ENCODE measurements around the gene SESN2. TPM values are rescaled to one million over a fixed set of nuclear protein-coding genes. Genes with fewer than 3 reads are reported as not detected.

SESN2 gene, protein sequence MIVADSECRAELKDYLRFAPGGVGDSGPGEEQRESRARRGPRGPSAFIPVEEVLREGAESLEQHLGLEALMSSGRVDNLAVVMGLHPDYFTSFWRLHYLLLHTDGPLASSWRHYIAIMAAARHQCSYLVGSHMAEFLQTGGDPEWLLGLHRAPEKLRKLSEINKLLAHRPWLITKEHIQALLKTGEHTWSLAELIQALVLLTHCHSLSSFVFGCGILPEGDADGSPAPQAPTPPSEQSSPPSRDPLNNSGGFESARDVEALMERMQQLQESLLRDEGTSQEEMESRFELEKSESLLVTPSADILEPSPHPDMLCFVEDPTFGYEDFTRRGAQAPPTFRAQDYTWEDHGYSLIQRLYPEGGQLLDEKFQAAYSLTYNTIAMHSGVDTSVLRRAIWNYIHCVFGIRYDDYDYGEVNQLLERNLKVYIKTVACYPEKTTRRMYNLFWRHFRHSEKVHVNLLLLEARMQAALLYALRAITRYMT
- total RNA-seq = 28.8 and 29.1 TPM in 2 replicates

DNA sequence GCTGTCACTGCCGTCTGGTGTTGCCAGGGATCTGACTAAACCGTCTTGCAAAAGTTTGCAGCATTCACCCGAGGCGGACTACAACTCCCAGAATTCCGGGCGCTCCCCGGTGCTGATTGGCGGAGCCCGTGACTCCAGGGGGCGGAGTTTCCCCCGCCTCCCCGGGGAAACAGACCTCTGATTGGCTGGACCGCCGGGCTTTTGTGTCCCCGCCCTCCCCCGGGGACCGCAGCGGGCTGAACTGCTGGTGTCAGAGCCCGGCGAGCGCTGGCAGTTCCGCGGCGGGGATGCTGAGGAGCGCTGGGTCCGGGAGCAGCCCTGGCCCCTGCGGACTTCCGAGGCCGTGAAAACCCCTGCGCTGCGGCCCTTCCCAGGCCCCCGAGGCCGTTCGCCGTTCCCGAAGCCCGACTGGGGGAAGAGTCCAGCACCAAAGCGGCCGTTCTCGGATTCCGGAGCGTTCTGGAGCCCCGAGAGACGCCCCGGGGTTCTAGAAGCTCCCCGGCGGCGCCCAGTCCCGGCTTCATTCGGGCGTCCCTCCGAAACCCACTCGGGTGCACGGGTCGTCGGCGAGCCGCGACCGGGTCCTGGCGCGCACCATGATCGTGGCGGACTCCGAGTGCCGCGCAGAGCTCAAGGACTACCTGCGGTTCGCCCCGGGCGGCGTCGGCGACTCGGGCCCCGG is at the start of gene SESN2:
Gene SESN2, plus strand, starts transcription at position 267 of the 682 bp plus-strand sequence. Its CDS starts 330 bp downstream, at position 597.

DNA sequence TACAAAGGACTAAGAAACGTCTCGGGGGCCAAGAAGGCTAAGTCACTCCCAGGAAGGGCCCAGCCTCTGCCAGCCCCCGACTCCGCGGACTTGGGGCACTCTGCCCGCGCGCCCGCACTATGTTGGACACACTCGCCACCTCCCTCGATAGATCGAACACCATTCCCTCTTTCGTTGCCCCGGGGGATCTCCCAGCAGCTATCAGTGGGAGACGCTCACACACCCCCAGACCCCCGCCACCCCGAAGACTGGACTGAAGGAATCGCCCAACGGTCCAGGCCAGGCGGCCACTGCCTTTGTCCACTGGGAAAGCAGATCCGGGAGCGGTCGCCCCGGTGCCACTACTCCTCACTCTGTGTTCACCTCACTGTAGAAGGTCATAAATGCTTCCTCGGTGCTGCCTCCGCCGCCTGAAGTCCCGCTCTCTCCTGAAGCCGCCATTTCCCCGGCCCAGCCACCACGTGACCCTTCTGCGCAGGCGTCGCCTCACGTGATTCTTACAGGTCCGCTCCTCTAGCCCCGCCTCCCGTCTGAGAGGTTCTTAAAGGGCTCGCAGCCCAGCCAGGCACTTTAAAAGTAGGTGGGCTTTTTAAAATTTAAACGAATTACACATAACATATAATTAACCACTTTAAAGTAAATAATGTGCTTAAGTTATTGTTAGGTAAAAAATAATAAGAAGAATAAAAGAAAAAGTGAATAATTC is 26.6 kb upstream of the SESN2 start, which contains the start of gene DNAJC8:
Gene DNAJC8, minus strand, starts transcription at position 472 of the 706 bp plus-strand sequence. Its CDS starts 31 bp downstream, at position 441.

DNA sequence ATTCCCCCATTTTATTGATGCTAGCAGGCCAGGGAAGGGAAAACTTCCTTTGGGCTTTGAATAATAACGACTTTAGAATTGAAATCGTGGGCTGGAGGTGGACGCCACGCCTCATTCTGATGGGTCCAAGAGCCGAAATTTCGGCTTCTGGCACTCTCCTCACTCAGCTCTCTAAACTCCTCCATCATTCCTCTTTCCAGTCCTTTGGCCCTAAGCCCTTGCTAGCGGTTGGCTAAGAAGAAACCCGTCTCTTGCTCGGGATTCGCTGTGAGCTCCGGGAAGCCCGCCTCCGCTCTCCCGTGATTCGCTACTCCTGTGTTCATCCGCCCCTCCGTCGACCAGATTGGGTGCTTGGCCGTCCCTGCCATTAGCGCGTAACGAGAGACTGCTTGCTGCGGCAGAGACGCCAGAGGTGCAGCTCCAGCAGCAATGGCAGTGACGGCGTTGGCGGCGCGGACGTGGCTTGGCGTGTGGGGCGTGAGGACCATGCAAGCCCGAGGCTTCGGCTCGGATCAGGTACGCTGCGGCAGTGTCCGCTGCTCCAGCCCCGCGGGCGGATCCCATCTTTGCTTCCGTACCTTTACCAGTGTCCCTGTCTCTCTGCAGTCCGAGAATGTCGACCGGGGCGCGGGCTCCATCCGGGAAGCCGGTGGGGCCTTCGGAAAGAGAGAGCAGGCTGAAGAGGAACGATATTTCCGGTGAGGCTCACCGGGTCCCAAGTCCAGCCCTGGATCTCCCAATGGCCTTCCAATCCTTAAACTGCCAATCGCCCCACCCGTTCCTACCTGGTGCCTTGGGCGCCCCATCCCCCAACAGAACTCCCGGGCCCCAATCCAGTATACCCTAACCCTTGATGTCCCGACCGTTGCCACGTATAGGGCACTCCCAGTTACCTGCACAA is 23.3 kb upstream of the SESN2 start, which contains the start of gene ATP5IF1:
Gene ATP5IF1, plus strand, starts transcription at position 370 of the 901 bp plus-strand sequence. Its CDS starts 60 bp downstream, at position 430.

Other genes with a start within 250 kb of the SESN2 start
- 10.3 and 12.6 TPM in 2 replicates for gene EYA3, start 170.9 kb upstream of the SESN2 start, total RNA-seq
- under 0.01 and 0.34 TPM in 2 replicates for gene PTAFR, start 82.8 kb upstream of the SESN2 start, total RNA-seq
- gene DNAJC8, start 26.5 kb upstream of the SESN2 start, total RNA-seq = 52.5 and 72.1 TPM in 2 replicates
- 404 and 481 TPM in 2 replicates for gene ATP5IF1, start 23.4 kb upstream of the SESN2 start, total RNA-seq
- gene MED18, start 69.5 kb downstream of the SESN2 start, total RNA-seq = 19.9 and 20.5 TPM in 2 replicates
- gene PHACTR4, start 110.2 kb downstream of the SESN2 start, total RNA-seq = 9.8 and 10.7 TPM in 2 replicates
- gene RCC1, start 246.5 kb downstream of the SESN2 start, total RNA-seq = 57.8 and 65.0 TPM in 2 replicates

All from bronchus fibroblast of lung (primary cell).